ENCODE data around the gene ARID3B. TPM values are rescaled to one million over a fixed set of nuclear protein-coding genes. Genes with fewer than 3 reads are reported as not detected.

ARID3B gene
- total and polyA plus RNA-seq, 2 of the 13 experiments (the other 11 are each of a cell fraction or from before 2014, with no cell fraction given), result 5.3 to 12.8 TPM

DNA sequence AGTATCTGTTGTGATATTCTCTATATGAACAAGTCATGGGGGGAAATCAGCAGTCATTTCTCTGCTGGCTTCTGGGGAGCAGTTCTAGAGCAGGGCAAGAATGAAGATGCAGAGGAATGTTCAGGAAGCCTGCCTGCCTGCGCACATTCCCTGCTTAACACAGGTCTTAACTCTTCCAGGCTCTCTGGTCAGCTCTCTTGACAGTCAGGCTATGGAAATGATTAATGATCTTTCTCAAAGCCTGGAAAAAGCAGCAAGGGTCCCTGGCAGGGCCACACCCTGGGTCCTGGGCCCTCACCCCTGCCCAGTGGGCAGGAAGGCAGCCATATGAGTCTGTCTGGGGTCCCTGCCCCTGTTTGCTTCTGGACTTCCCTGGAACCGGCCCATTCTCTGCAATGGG is 43.2 kb downstream of the ARID3B start:
- POLR2A ChIA-PET, result no interaction called here
- in situ Hi-C loops (cut with HindIII; ENCODE audit: extremely low pct_ligation_motif_present, low pct_unique_long_range_greater_than_20kb), result no loop called here

More for the DNA sequence above, 43.2 kb downstream of the ARID3B start:
- Histone ChIP-seq H3K79me2 (ENCODE audit: insufficient read depth, low read length) (no peaks in the 10 kb centered on the region), H4K20me1 (ENCODE audit: insufficient read depth, low read length) (no peaks in the 10 kb centered on the region), H3K36me3 (replicated peaks in 1 of 2; ENCODE audit: control insufficient read depth in 1 of 2, insufficient read depth in 2 of 2, low read length in 2 of 2) (peaks cover 6 to 7% of the 10 kb centered on the region in 2 experiments; a peak in 3 of 5 replicates), H3K9ac (ENCODE audit: insufficient read depth, low read depth, low read length) (no peak overlapping the region), H3K27ac (ENCODE audit: extremely low read length, insufficient read depth, low read length) (no peak overlapping the region), H3K4me2 (ENCODE audit: low read depth, low read length) (no peak overlapping the region), H3K4me3 (replicated peaks in 1 of 3; ENCODE audit: insufficient read depth in 1 of 3, low read depth in 2 of 3, low read length in 3 of 3) (no peak overlapping the region), H3K9me3 (ENCODE audit: low read length) (no peaks in the 10 kb centered on the region), H3K27me3 (ENCODE audit: control insufficient read depth in 1 of 2, insufficient read depth in 2 of 2, low read length in 2 of 2) (no peaks in the 10 kb centered on the region), H2AFZ (ENCODE audit: low read length) (no peak overlapping the region), H3K4me1 (ENCODE audit: insufficient read depth, low read length) (no peaks in the 10 kb centered on the region)
- FAIRE-seq (no peak), DNase-seq (ENCODE audit: low spot score) (no peak), ATAC-seq (no peak)
- BruUV-seq (replicated peaks), result no TSS peak
- intact Hi-C loops (cut with micrococcal nuclease; ENCODE audit: unreplicated experiment), result no loop called here
- CTCF ChIA-PET (ENCODE audit: low intra/inter-chr PET ratio, low total read pairs), result no interaction called here
- WGBS (ENCODE audit: low lambda C conversion rate), result 90% methylated on average over 2 of the region's 2 CpGs
- TF ChIP-seq KDM1A (CRISPR knock-in tag; IDR thresholded peaks at IDR 0.05), result no peak
- TF ChIP-seq HNF4G (IDR thresholded peaks at IDR 0.05; ENCODE audit: borderline replicate concordance, low read depth, low read length), result no peak
- no peak for TF ChIP-seq HNF4G (CRISPR knock-in tag; IDR thresholded peaks at IDR 0.05; ENCODE audit: borderline replicate concordance, low read depth)
- no peak for TF ChIP-seq PAWR (CRISPR knock-in tag; IDR thresholded peaks at IDR 0.05; ENCODE audit: borderline replicate concordance)
- TF ChIP-seq, protein P1, sequence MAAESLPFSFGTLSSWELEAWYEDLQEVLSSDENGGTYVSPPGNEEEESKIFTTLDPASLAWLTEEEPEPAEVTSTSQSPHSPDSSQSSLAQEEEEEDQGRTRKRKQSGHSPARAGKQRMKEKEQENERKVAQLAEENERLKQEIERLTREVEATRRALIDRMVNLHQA (CRISPR knock-in tag; IDR thresholded peaks at IDR 0.05), result no peak
- TF ChIP-seq ZNF383 (CRISPR knock-in tag; IDR thresholded peaks at IDR 0.05; ENCODE audit: borderline replicate concordance), result no peak
- no peak for TF ChIP-seq PHB2 (IDR thresholded peaks at IDR 0.05; ENCODE audit: partially characterized antibody)
- no peak for TF ChIP-seq WIZ (CRISPR knock-in tag; IDR thresholded peaks at IDR 0.05)
- TF ChIP-seq SNAPC2 (CRISPR knock-in tag; IDR thresholded peaks at IDR 0.05), result no peak
- TF ChIP-seq ZNF839 (CRISPR knock-in tag; IDR thresholded peaks at IDR 0.05; ENCODE audit: borderline replicate concordance), result no peak
- TF ChIP-seq ZNF17 (CRISPR knock-in tag; IDR thresholded peaks at IDR 0.05), result no peak
- no peak for TF ChIP-seq IKZF4 (CRISPR knock-in tag; IDR thresholded peaks at IDR 0.05; ENCODE audit: borderline replicate concordance, low read depth, not compliant biosample characterization)
- TF ChIP-seq SAFB2 (CRISPR knock-in tag; IDR thresholded peaks at IDR 0.05; ENCODE audit: borderline replicate concordance, low read depth), result no peak
- TF ChIP-seq, protein P2, sequence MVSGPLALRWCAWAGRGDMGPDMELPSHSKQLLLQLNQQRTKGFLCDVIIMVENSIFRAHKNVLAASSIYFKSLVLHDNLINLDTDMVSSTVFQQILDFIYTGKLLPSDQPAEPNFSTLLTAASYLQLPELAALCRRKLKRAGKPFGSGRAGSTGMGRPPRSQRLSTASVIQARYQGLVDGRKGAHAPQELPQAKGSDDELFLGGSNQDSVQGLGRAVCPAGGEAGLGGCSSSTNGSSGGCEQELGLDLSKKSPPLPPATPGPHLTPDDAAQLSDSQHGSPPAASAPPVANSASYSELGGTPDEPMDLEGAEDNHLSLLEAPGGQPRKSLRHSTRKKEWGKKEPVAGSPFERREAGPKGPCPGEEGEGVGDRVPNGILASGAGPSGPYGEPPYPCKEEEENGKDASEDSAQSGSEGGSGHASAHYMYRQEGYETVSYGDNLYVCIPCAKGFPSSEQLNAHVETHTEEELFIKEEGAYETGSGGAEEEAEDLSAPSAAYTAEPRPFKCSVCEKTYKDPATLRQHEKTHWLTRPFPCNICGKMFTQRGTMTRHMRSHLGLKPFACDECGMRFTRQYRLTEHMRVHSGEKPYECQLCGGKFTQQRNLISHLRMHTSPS (CRISPR knock-in tag; IDR thresholded peaks at IDR 0.05; ENCODE audit: low read depth), result no peak
- TF ChIP-seq, protein P3, sequence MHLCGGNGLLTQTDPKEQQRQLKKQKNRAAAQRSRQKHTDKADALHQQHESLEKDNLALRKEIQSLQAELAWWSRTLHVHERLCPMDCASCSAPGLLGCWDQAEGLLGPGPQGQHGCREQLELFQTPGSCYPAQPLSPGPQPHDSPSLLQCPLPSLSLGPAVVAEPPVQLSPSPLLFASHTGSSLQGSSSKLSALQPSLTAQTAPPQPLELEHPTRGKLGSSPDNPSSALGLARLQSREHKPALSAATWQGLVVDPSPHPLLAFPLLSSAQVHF (CRISPR knock-in tag; IDR thresholded peaks at IDR 0.05), result no peak
- TF ChIP-seq NFKBIZ (CRISPR knock-in tag; IDR thresholded peaks at IDR 0.05), result no peak
- TF ChIP-seq ERF (CRISPR knock-in tag; IDR thresholded peaks at IDR 0.05), result no peak

All from HepG2 (cell line).